D721Med (cell line): ENCODE results near the gene ZNF775.

Experiments
- DNase-seq: peaks from one replicate; pipeline ENCODE4 v3.0.0; 2011; ENCODE audit warnings: low spot score; ENCODE audit not compliant: insufficient read length
- FAIRE-seq: peaks from 2 replicates; lab custom pipeline; 2011; peaks lifted over from hg19 to GRCh38; lab: Jason Lieb, UNC
- TF ChIP-seq, protein P1 (sequence below): IDR thresholded peaks from 2 replicates; pipeline ENCODE4 v1.5.1; 2012; ENCODE audit warnings: mild to moderate bottlenecking, control low read depth; ENCODE audit not compliant: insufficient read depth; ENCODE audit errors: missing control alignments

ZNF775 gene

GRCh38 chr7:150439967-150440366, 60.8 kb downstream of the ZNF775 start:
- FAIRE-seq (no peak), DNase-seq (no peak)
- TF ChIP-seq, protein P1, sequence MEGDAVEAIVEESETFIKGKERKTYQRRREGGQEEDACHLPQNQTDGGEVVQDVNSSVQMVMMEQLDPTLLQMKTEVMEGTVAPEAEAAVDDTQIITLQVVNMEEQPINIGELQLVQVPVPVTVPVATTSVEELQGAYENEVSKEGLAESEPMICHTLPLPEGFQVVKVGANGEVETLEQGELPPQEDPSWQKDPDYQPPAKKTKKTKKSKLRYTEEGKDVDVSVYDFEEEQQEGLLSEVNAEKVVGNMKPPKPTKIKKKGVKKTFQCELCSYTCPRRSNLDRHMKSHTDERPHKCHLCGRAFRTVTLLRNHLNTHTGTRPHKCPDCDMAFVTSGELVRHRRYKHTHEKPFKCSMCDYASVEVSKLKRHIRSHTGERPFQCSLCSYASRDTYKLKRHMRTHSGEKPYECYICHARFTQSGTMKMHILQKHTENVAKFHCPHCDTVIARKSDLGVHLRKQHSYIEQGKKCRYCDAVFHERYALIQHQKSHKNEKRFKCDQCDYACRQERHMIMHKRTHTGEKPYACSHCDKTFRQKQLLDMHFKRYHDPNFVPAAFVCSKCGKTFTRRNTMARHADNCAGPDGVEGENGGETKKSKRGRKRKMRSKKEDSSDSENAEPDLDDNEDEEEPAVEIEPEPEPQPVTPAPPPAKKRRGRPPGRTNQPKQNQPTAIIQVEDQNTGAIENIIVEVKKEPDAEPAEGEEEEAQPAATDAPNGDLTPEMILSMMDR, result no peak

DNA sequence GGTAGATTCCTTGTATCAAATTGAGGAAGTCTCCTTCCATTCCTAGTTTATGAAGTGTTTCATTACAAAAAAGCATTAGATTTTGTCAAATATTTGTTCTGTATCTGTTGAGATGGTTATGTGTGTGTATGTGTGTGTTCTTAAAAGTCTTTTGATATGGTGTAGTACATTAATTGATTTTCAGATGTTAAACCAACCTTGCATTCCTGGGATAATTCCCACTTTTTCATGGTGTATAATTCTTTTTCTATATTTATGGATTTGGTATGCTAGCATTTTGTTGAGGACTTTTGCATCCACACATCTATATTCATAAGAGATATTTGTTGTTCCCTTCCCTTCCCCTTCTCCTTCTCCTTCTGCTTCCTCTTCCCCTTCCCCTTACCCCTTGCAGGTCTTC, 62.4 kb downstream of the ZNF775 start:
- TF ChIP-seq, protein P1, result no peak
- DNase-seq, result no peak
- no peak for FAIRE-seq

GRCh38 chr7:150442811-150443210, 63.7 kb downstream of the ZNF775 start:
- FAIRE-seq, result no peak

DNA sequence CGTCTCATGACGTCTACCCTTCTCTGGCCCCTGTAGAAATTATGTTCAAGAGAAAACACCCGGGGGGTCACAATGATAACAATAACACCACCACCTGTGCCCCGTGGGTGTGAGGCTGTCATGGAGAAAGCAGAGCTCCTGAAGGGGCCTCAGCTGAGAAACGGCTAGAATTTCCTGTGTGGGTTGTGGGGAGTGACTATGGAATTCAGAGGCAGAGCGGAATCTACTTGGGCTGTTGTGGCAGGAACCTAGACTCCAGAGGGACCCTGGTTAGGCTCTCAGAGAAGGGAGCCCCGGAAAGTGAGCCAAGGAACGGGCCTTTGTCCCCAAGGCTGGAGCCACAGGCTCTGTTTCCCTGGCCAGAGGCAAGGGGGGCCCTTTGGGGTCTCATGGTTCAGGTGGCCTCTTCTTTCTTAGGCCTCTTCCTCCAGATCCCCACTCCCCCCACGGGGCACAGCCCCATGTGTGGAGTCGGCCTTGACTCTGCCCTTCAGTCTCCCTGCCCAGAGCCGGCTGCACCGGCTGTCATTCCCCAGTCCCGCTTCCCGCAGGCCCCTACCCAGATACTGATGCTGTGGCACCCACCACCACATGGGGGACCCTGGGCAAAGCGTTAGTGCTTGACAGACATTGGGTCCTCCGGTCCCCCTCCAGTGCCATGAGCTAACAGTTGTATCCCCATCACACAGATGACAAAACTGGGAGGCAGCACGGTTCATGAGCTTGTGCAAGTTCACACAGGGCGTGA, 64.8 kb downstream of the ZNF775 start:
- no peak for FAIRE-seq
- DNase-seq, result no peak
- TF ChIP-seq, protein P1, result no peak

More at GRCh38 chr7:150442811-150443210, 63.7 kb downstream of the ZNF775 start:
- TF ChIP-seq, protein P1, result no peak
- no peak for DNase-seq

GRCh38 chr7:150444674-150445365, 65.7 kb downstream of the ZNF775 start:
- FAIRE-seq, result no peak
- no peak for DNase-seq
- TF ChIP-seq, protein P1, result no peak

DNA sequence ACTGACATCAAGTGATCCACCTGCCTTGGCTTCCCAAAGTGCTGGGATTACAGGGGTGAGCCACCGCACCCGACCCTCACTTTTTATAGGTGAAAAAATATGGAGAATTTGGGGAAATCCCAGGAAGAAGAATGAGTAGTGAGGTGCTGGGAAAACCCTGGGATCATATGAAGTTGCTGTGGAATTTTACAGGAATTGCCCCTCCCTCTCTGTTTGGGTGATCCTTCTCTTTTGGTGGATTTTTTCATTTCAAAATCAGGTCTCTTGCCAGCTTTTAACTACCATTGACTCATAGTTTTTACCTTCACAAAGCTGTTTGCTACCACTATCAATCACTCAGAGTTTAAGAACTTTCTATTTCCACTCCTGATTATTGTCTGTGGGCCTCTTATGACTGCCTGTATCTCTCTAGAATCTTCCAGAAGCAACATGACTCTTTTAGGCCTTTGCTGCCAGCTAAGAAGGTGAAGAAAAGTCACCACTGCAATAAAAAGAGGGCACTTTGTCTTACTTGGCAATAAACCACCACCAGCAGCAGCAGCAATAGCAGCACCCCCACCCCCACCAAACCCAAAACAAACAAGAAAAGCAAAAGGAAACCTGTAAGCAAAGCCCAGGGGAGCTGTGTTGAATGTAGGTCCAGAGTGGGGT, 67.3 kb downstream of the ZNF775 start:
- DNase-seq (no peak), FAIRE-seq (no peak)
- TF ChIP-seq, protein P1, result no peak
